HG03039 (cell line): ENCODE results near the gene UBE2J2.

Experiments used
- ATAC-seq: cut with Tn5 transposase; IDR thresholded peaks from one replicate; pipeline ENCODE4 v1.9.1; 2021; ENCODE audit warnings: mild to moderate bottlenecking, moderate library complexity; ENCODE audit not compliant: unreplicated experiment

The UBE2J2 gene

GRCh38 chr1:1230656-1231399 is 42.8 kb downstream of the UBE2J2 start:
- no peak for ATAC-seq

GRCh38 chr1:1229770-1230169 is 43.9 kb downstream of the UBE2J2 start:
- ATAC-seq = no peak

DNA sequence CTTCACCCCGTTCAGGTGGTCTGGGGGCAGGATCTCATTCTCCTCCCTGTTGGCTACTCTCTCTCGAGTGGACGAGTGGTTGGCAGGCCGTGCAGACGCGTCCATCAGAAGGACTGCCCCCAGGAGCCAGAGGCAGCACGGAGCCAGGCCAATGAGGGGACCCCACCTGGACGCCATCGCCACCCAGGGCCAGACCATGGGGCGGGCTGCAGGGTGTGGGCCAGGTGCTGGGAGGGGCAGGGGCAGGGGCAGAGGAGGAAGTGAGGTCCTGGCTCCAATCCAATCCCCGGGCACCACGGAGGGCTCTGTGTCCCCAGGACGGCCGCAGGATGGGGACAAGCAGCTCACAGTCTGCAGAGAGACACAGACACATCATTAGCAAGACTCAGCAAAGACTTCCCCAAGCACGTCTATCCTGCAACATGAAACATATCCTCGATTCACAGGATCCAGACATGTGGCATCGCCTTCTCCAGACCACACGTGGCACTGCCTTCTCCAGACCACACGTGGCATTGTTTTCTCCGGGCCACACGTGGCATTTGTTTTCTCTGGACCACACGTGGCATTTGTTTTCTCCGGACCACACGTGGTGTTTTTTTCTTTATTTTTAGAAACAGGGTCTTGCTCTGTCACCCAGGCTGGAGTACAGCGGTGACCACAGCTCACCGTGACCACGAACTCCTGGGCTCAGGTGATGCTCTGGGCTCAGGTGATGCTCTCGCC is 44.9 kb downstream of the UBE2J2 start:
- ATAC-seq = no peak

- ATAC-seq = no peak
Observed at GRCh38 chr1:1228187-1228586, 45.5 kb downstream of the UBE2J2 start.

- no peak for ATAC-seq
Observed at GRCh38 chr1:1227386-1227785, 46.3 kb downstream of the UBE2J2 start.

DNA sequence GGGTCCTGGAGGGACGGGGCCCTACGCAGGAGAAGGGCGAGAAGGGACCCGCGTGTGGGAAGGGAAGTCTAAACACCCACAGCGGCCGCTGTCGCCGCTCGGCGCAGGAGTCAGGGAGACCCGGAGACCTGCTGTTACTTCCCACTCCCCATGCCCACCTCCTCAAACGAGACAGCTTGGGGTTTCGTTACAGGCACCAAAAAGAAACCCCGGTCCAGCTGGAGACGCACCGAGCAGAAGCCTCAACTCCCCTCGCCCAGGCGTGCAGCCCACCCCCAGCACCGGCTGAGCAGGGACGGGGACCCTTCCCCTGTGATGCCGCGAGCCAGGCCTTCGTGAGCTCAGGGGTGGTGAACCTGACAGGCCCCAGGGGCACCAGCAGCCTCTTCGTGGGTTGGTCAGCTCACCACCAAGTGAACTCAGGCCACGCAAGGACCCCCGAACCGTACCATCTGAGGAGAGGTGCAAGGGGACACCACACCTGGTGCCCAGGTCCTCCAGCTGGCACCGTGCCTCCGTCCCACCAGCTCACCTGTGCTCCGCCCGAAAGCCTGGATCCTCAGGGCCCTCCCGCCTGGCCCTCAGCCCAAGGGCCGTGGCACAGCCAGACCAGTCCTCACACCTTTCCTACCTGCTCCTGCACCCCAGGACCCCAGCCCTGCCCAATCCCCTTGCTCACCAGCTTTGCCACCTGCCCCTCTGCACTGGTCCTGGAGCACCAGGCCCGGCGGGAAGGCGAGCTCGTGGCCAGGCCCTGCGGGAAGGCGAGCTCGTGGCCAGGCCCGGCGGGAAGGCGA is 46.9 kb downstream of the UBE2J2 start:
- no peak for ATAC-seq

GRCh38 chr1:1225913-1226312 is 47.7 kb downstream of the UBE2J2 start:
- ATAC-seq = no peak

DNA sequence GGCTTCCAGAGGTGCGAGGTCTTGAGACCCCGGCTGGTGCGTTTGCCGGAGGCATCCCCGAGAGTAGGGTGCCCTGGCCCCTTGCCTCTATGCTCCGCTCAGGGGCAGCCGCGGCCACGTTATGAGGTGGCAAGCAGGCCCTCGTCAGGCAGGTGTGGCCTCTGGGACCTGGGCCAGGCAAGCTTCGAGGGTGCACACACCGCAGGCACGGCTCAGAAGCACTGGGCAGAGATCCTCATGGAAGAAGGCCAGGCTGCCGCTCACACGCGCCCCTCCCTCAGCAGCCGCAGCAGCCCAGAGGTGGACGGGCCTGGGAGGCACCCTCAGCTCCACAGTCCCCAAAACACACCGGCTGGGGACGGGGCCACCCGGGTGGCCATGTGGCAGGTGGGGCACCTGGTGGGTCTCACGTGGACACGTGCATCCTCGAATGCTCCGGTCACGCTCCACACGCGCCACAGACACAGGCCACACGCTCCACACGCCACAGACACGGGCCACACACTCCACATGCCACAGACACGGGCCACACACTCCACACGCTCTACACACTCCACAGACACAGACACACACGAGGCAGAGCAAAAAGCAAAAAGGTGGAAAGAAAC is 48.3 kb downstream of the UBE2J2 start:
- no peak for ATAC-seq

- ATAC-seq = no peak
Observed at GRCh38 chr1:1223891-1224290, 49.8 kb downstream of the UBE2J2 start.

- ATAC-seq = no peak
Observed at GRCh38 chr1:1223321-1223720, 50.3 kb downstream of the UBE2J2 start.

DNA sequence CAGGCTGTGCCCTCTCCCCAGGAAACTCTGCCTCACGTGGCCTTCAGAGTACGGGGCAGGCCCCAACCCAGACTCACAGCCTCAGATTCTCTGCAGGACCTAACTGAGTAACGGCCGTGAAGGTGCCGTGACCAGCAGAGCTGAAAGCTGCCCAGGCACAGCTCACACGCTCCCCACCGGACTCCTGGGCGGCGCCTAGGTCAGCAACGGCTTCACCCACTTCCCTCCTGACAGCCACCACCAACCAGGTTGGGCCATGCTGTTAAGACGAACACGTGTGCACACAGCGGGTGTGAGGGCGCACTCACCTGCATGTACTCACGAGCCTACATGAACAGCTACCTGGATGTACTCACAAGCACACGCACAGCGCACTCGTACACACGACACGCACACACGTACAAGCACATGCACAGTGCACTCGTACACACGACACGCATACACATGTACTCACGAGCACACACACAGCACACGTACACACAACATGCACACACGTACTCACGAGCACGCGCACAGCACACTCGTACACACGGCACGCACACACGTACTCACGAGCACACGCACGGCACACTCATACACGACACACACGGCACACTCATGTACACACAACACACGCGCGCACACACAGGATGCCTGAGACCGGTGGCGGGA is 51.0 kb downstream of the UBE2J2 start:
- no peak for ATAC-seq

DNA sequence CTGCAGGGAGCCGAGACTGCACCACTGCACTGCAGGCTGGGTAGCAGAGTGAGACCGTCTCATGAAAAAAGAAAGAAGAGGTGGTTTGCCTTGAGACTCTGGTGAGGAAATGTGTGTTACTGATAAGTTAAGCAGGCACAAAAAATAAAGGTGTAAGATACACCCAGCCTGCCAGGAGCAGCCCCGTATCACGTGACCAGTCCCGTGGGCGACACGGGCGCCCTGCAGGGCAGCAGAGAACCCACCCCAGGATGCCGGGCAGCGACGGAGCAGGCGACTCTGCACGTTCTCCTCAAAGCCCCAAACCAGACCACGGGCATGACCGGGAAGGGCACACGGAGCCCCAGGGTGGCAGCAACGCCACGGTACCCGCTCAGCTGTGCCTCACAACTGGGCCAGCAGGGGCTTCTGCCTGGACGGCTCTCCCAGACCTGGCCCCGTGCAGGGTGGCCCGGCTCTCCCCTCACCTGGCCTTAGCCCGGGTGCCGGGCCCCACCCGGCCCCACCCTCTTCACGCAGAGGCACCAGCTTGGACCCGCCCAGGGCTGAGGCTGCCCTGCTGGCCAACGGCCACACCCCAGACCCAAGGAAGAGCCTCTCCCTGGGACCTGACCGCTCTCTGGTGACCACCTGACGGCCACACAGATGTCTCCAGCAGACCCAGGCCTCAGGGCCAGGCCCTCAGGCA is 51.6 kb downstream of the UBE2J2 start:
- no peak for ATAC-seq

GRCh38 chr1:1220197-1220596 is 53.5 kb downstream of the UBE2J2 start:
- no peak for ATAC-seq

- no peak for ATAC-seq
Observed at GRCh38 chr1:1219341-1219740, 54.3 kb downstream of the UBE2J2 start.

DNA sequence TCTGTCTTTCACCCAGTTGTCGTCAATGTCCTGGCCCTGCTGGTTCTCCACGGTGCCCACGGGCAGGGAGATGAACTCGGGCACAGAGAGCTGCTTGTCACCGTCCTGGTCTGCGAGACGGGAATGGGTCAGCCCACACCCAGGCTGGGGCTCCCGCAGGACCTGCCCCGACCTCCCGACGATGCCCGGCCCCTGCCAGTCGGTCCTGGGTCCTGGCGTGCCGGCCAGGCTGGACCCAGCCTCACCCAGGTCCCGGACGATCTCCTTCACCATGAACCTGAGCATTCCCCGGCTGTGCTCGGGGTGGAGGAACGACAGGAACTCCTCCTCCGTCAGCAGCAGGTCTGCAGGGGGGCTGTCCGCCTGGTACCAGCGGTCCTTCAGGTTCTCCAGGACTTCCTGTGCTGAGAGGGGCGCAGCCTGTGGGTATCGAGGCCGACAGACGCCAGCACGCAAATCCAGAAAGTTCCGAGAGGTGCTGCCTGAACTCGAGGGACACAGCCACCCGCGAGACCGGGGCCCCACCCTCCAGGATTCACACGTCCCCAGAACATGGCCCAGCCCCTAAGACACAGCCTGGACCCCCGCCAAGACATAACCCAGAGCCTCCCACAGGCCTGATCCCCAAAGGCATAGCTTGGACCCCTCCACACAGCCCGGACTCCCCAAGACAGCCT is 55.0 kb downstream of the UBE2J2 start:
- ATAC-seq = no peak

GRCh38 chr1:1217621-1218523 is 55.8 kb downstream of the UBE2J2 start:
- no peak for ATAC-seq

DNA sequence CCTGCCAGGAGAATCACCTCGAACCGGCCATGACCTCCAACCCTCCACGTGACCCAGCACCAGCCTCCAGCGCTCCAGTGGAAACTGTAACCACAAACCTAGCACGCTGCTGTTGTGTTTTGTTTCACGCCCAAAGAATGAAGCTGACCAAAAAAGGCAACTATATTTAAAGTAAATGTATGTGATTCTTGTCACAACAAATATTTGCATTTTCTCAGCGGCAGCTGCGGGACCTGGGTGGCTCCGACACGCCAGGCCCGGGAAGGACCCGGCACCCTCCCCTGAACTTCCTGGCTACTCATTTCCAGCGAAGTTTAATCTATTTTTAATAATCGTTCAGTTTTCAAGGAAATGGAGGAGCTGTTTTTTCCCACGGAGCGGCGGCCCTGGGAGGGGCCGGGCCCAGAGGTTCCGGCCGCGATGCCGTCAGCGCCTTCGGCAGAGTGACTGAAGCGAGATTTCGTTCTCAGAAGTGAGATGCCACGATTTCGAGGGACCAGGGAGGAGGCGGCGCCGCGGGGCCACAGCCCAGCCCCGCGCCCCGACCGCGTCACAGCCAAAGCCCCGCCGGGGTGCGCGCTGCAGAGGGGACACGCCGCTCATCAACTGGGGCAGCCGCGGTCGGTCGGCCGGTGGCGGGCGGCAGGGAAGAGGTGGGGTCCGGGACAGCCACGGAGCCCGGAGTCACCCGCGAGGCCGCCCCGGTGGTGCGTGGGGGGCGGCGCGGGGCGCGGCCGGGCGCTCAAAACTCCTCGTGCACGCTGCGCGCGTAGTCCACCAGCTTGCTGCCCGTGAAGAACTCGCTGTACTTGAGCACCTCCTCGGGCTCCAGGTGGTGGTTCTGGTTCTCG is 56.7 kb downstream of the UBE2J2 start:
- no peak for ATAC-seq
